Subcutaneous abdominal adipose tissue (tissue), 5 donors: ENCODE results near the gene ABCA7.

Source experiments
- H3K27ac ChIP-seq: one replicate; pipeline ENCODE4 v1.7.0; 2013; ENCODE audit warnings: low read depth, mild to moderate bottlenecking, inconsistent platforms, low read length, moderate library complexity
- H3K27me3 ChIP-seq, 5 donors: one replicate each; pipeline ENCODE4 v1.7.0; 2013; ENCODE audit warnings: low read length in 5 of 5, inconsistent platforms in 1 of 5; ENCODE audit not compliant: control insufficient read depth in 5 of 5, insufficient read depth in 4 of 5
- H3K36me3 ChIP-seq, 5 donors: one replicate each; pipeline ENCODE4 v1.7.0; 2013; ENCODE audit warnings: low read length in 5 of 5; ENCODE audit not compliant: control insufficient read depth in 5 of 5, insufficient read depth in 5 of 5
- H3K4me1 ChIP-seq, 5 donors: one replicate each; pipeline ENCODE4 v1.7.0; 2013; ENCODE audit warnings: low read length in 5 of 5, mild to moderate bottlenecking in 3 of 5, moderate library complexity in 1 of 5; ENCODE audit not compliant: control insufficient read depth in 5 of 5, insufficient read depth in 5 of 5
- H3K4me3 ChIP-seq, 5 donors: one replicate each; pipeline ENCODE4 v1.7.0; 2013; ENCODE audit warnings: low read length in 5 of 5, low read depth in 1 of 5
- H3K9ac ChIP-seq, 5 donors: one replicate each; pipeline ENCODE4 v1.7.0; 2013; ENCODE audit warnings: low read length in 5 of 5, mild to moderate bottlenecking in 4 of 5, moderate library complexity in 3 of 5
- H3K9me3 ChIP-seq, 5 donors: one replicate each; pipeline ENCODE4 v1.7.0; 2013; ENCODE audit warnings: low read length in 5 of 5; ENCODE audit not compliant: control insufficient read depth in 5 of 5
- donor health status: healthy.
- donor health status: healthy.
- donor health status: healthy.
- donor health status: healthy.
- donor health status: healthy.

Gene ABCA7

GRCh38 chr19:1040476-1041271 is 767 bp downstream of the ABCA7 start:
- peak overlapping the region; percentile 65 for H3K27ac ChIP-seq
- no peaks in the 10 kb centered on the region for H3K9me3 ChIP-seq
- peak overlapping the region in 4 of 5 donors; percentile 43 to 73 (median 64) for H3K9ac ChIP-seq
- peaks cover 0 to 59% (median 54%) of the 10 kb centered on the region in 5 donors for H3K4me1 ChIP-seq
- peaks cover 0 to 20% (median 10%) of the 10 kb centered on the region in 5 donors for H3K36me3 ChIP-seq
- H3K27me3 ChIP-seq = no peaks in the 10 kb centered on the region
- peak overlapping the region; percentile 67 to 86 (median 81) for H3K4me3 ChIP-seq

- peaks cover 0 to 13% (median 6%) of the 10 kb centered on the region in 5 donors for H3K36me3 ChIP-seq
- H3K4me3 ChIP-seq = peak overlapping the region; percentile 11 to 86 (median 81)
- no peaks in the 10 kb centered on the region for H3K9me3 ChIP-seq
- H3K4me1 ChIP-seq = peaks cover 0 to 59% (median 54%) of the 10 kb centered on the region in 5 donors
- H3K27me3 ChIP-seq = no peaks in the 10 kb centered on the region
- H3K9ac ChIP-seq = peak overlapping the region in 2 of 5 donors; percentile 52 to 71
- H3K27ac ChIP-seq = no peak overlapping the region
Measured at GRCh38 chr19:1041272-1041834, 1.4 kb downstream of the ABCA7 start.

GRCh38 chr19:1041835-1042685 is 2.2 kb downstream of the ABCA7 start:
- Histone ChIP-seq H3K9ac (no peak overlapping the region), H3K9me3 (no peaks in the 10 kb centered on the region), H3K27me3 (no peaks in the 10 kb centered on the region), H3K27ac (peak overlapping the region; percentile 30), H3K4me1 (peaks cover 0 to 61% (median 54%) of the 10 kb centered on the region in 5 donors), H3K36me3 (peaks cover 0 to 15% (median 5%) of the 10 kb centered on the region in 5 donors), H3K4me3 (peak overlapping the region in 3 of 5 donors; percentile 11 to 81 (median 35))

GRCh38 chr19:1042689-1043511 is 3.0 kb downstream of the ABCA7 start:
- Histone ChIP-seq H3K27me3 (no peaks in the 10 kb centered on the region), H3K9ac (no peak overlapping the region), H3K4me1 (peaks cover 0 to 56% (median 49%) of the 10 kb centered on the region in 5 donors), H3K9me3 (no peaks in the 10 kb centered on the region), H3K36me3 (peaks cover 0 to 11% (median 5%) of the 10 kb centered on the region in 5 donors), H3K4me3 (peak overlapping the region in 1 of 5 donors; percentile 81), H3K27ac (peak overlapping the region; percentile 30)

- H3K9me3 ChIP-seq = no peaks in the 10 kb centered on the region
- no peak overlapping the region for H3K9ac ChIP-seq
- H3K27ac ChIP-seq = no peak overlapping the region
- peaks cover 0 to 33% (median 30%) of the 10 kb centered on the region in 5 donors for H3K4me1 ChIP-seq
- H3K27me3 ChIP-seq = no peaks in the 10 kb centered on the region
- peaks cover 0 to 11% (median 5%) of the 10 kb centered on the region in 5 donors for H3K36me3 ChIP-seq
- H3K4me3 ChIP-seq = no peak overlapping the region
Measured at GRCh38 chr19:1045247-1045603, 5.3 kb downstream of the ABCA7 start.

GRCh38 chr19:1046117-1046626 is 6.3 kb downstream of the ABCA7 start:
- no peak overlapping the region for H3K9ac ChIP-seq
- H3K36me3 ChIP-seq = peaks cover 0 to 11% (median 5%) of the 10 kb centered on the region in 5 donors
- no peak overlapping the region for H3K27ac ChIP-seq
- H3K27me3 ChIP-seq = no peaks in the 10 kb centered on the region
- H3K9me3 ChIP-seq = no peaks in the 10 kb centered on the region
- H3K4me3 ChIP-seq = no peak overlapping the region
- peaks cover 0 to 24% (median 20%) of the 10 kb centered on the region in 5 donors for H3K4me1 ChIP-seq

- Histone ChIP-seq H3K9ac (no peak overlapping the region), H3K4me1 (peaks cover 0 to 15% (median 11%) of the 10 kb centered on the region in 5 donors), H3K27me3 (no peaks in the 10 kb centered on the region), H3K36me3 (peaks cover 0 to 11% (median 5%) of the 10 kb centered on the region in 5 donors), H3K9me3 (no peaks in the 10 kb centered on the region), H3K4me3 (no peak overlapping the region), H3K27ac (no peak overlapping the region)
Measured at GRCh38 chr19:1046836-1047695, 7.2 kb downstream of the ABCA7 start.

- H3K9ac ChIP-seq = no peak overlapping the region
- no peak overlapping the region for H3K27ac ChIP-seq
- H3K9me3 ChIP-seq = no peaks in the 10 kb centered on the region
- peaks cover 0 to 11% (median 5%) of the 10 kb centered on the region in 5 donors for H3K36me3 ChIP-seq
- no peak overlapping the region for H3K4me3 ChIP-seq
- H3K27me3 ChIP-seq = no peaks in the 10 kb centered on the region
- H3K4me1 ChIP-seq = peaks cover 0 to 8% (median 6%) of the 10 kb centered on the region in 5 donors
Measured at GRCh38 chr19:1047696-1048147, 7.8 kb downstream of the ABCA7 start.
